ENCODE results near the gene REPS2.

The REPS2 gene

DNA sequence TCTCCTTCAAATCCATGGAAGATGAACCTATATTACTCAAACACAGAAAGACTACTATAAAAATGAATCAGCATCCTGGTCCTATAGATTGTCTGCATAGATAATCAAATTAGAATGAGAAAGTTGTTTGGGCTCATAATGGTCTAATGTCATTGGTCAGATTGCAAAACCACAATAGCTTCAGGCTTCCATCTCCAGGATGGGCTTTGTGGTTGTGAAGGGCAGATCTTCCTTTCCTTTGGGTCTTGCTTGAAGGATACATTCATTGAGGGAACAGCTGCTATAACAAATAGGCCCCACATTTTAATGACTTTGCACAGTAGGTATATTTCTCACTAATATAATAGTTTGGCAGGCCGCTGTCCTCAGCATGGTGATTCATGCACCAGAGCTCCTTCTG, 94.3 kb downstream of the REPS2 start:
- no peaks in the 10 kb centered on the region for H3K9me3 ChIP-seq (ENCODE audit: insufficient read depth, low read depth, low read length)
- no peak overlapping the region for H4K12ac ChIP-seq (ENCODE audit: low read depth, low read length)
- H3K79me1 ChIP-seq (ENCODE audit: low read length) = no peaks in the 10 kb centered on the region
- no peak overlapping the region for H3K14ac ChIP-seq (ENCODE audit: low read length)
- H3K23ac ChIP-seq (ENCODE audit: low read length) = no peak overlapping the region
- peak in 1 of 2 donors; percentile 13 for DNase-seq
- H3K18ac ChIP-seq (ENCODE audit: low read length) = no peak overlapping the region
- no peak overlapping the region for H2AK5ac ChIP-seq (ENCODE audit: low read length)
- no peaks in the 10 kb centered on the region for H3K4me1 ChIP-seq (ENCODE audit: control insufficient read depth in 1 of 2, insufficient read depth in 2 of 2, low read length in 2 of 2)
- H4K8ac ChIP-seq (ENCODE audit: low read depth, low read length) = no peak overlapping the region
- no peak overlapping the region for H4K91ac ChIP-seq (ENCODE audit: low read depth, low read length)
- no peaks in the 10 kb centered on the region for H3K36me3 ChIP-seq (ENCODE audit: control insufficient read depth in 1 of 2, insufficient read depth in 2 of 2, low read length in 2 of 2)
- no peak overlapping the region for H2BK5ac ChIP-seq (ENCODE audit: low read depth, low read length, poor library complexity)
- H3K79me2 ChIP-seq (ENCODE audit: control insufficient read depth, insufficient read depth, low read length, poor library complexity) = no peaks in the 10 kb centered on the region
- H2BK12ac ChIP-seq (ENCODE audit: low read length) = no peak overlapping the region
- H3K4me3 ChIP-seq (ENCODE audit: low read depth, low read length) = no peak overlapping the region
- H2AFZ ChIP-seq (ENCODE audit: insufficient read depth, low read length, poor library complexity) = no peak overlapping the region
- H3K27me3 ChIP-seq (ENCODE audit: insufficient read depth, low read length) = no peaks in the 10 kb centered on the region
- no CpG with 5 or more reads among the region's 1 CpG for WGBS (ENCODE audit: extremely low coverage, insufficient coverage, insufficient read length)
- H3K9ac ChIP-seq (ENCODE audit: low read length) = no peak overlapping the region
- H3K4me2 ChIP-seq (ENCODE audit: low read length) = no peak overlapping the region
- no peak overlapping the region for H3K27ac ChIP-seq (ENCODE audit: low read depth, low read length)
- no peak overlapping the region for H3K4ac ChIP-seq (ENCODE audit: low read depth, low read length)
- H2BK120ac ChIP-seq (ENCODE audit: insufficient read depth, low read length, poor library complexity) = no peak overlapping the region

DNA sequence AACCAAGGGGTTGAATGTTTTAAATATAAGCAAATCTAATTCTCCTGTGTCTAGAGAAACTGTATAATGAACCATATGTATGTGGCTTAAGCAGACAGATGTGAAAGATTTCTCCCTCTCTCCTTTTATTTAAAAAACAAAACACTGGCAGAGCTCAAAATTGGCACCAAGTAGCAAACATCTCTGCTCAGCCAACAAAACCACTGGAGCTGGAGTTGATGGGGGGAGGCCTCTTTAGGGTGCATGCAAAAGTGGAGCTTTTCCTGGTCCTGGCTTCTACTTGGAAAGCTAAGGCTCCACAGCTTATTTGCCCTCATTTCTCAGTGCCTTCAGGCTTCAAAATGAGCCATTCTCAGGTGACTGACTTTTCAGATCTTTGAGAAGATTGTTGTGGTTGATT, 95.6 kb downstream of the REPS2 start:
- H3K79me1 ChIP-seq (ENCODE audit: low read length) = no peaks in the 10 kb centered on the region
- H3K27me3 ChIP-seq (ENCODE audit: insufficient read depth, low read length) = no peaks in the 10 kb centered on the region
- DNase-seq = peak in 1 of 2 donors; percentile 10
- no peak overlapping the region for H2BK120ac ChIP-seq (ENCODE audit: insufficient read depth, low read length, poor library complexity)
- no peak overlapping the region for H3K14ac ChIP-seq (ENCODE audit: low read length)
- H3K4me2 ChIP-seq (ENCODE audit: low read length) = no peak overlapping the region
- H3K27ac ChIP-seq (ENCODE audit: low read depth, low read length) = no peak overlapping the region
- H2AFZ ChIP-seq (ENCODE audit: insufficient read depth, low read length, poor library complexity) = no peak overlapping the region
- H4K91ac ChIP-seq (ENCODE audit: low read depth, low read length) = no peak overlapping the region
- H3K23ac ChIP-seq (ENCODE audit: low read length) = no peak overlapping the region
- H3K9me3 ChIP-seq (ENCODE audit: insufficient read depth, low read depth, low read length) = no peaks in the 10 kb centered on the region
- H4K8ac ChIP-seq (ENCODE audit: low read depth, low read length) = no peak overlapping the region
- no peaks in the 10 kb centered on the region for H3K79me2 ChIP-seq (ENCODE audit: control insufficient read depth, insufficient read depth, low read length, poor library complexity)
- no peak overlapping the region for H2BK12ac ChIP-seq (ENCODE audit: low read length)
- no peak overlapping the region for H2BK5ac ChIP-seq (ENCODE audit: low read depth, low read length, poor library complexity)
- H4K12ac ChIP-seq (ENCODE audit: low read depth, low read length) = no peak overlapping the region
- no peak overlapping the region for H2AK5ac ChIP-seq (ENCODE audit: low read length)
- H3K4ac ChIP-seq (ENCODE audit: low read depth, low read length) = no peak overlapping the region
- no peak overlapping the region for H3K9ac ChIP-seq (ENCODE audit: low read length)
- no peaks in the 10 kb centered on the region for H3K4me1 ChIP-seq (ENCODE audit: control insufficient read depth in 1 of 2, insufficient read depth in 2 of 2, low read length in 2 of 2)
- no peak overlapping the region for H3K18ac ChIP-seq (ENCODE audit: low read length)
- no peaks in the 10 kb centered on the region for H3K36me3 ChIP-seq (ENCODE audit: control insufficient read depth in 1 of 2, insufficient read depth in 2 of 2, low read length in 2 of 2)
- H3K4me3 ChIP-seq (ENCODE audit: low read depth, low read length) = no peak overlapping the region

GRCh38 chrX:17046478-17047097, 100.1 kb downstream of the REPS2 start:
- peak; percentile 54 to 81 for DNase-seq
- no peaks in the 10 kb centered on the region for H3K79me2 ChIP-seq (ENCODE audit: control insufficient read depth, insufficient read depth, low read length, poor library complexity)
- no peak overlapping the region for H3K4me3 ChIP-seq (ENCODE audit: low read depth, low read length)
- no peak overlapping the region for H4K12ac ChIP-seq (ENCODE audit: low read depth, low read length)
- no peaks in the 10 kb centered on the region for H3K9me3 ChIP-seq (ENCODE audit: insufficient read depth, low read depth, low read length)
- no peak overlapping the region for H4K8ac ChIP-seq (ENCODE audit: low read depth, low read length)
- no peak overlapping the region for H4K91ac ChIP-seq (ENCODE audit: low read depth, low read length)
- no peak overlapping the region for H3K23ac ChIP-seq (ENCODE audit: low read length)
- no CpG with 5 or more reads among the region's 5 CpGs for WGBS (ENCODE audit: extremely low coverage, insufficient coverage, insufficient read length)
- H3K9ac ChIP-seq (ENCODE audit: low read length) = no peak overlapping the region
- H2BK120ac ChIP-seq (ENCODE audit: insufficient read depth, low read length, poor library complexity) = no peak overlapping the region
- no peak overlapping the region for H3K27ac ChIP-seq (ENCODE audit: low read depth, low read length)
- H3K4me2 ChIP-seq (ENCODE audit: low read length) = no peak overlapping the region
- no peak overlapping the region for H2AFZ ChIP-seq (ENCODE audit: insufficient read depth, low read length, poor library complexity)
- no peaks in the 10 kb centered on the region for H3K27me3 ChIP-seq (ENCODE audit: insufficient read depth, low read length)
- no peak overlapping the region for H2BK5ac ChIP-seq (ENCODE audit: low read depth, low read length, poor library complexity)
- no peak overlapping the region for H3K4ac ChIP-seq (ENCODE audit: low read depth, low read length)
- H3K18ac ChIP-seq (ENCODE audit: low read length) = no peak overlapping the region
- no peak overlapping the region for H3K14ac ChIP-seq (ENCODE audit: low read length)
- no peak overlapping the region for H2AK5ac ChIP-seq (ENCODE audit: low read length)
- H3K36me3 ChIP-seq (ENCODE audit: control insufficient read depth in 1 of 2, insufficient read depth in 2 of 2, low read length in 2 of 2) = no peaks in the 10 kb centered on the region
- H3K4me1 ChIP-seq (ENCODE audit: control insufficient read depth in 1 of 2, insufficient read depth in 2 of 2, low read length in 2 of 2) = no peaks in the 10 kb centered on the region
- H2BK12ac ChIP-seq (ENCODE audit: low read length) = no peak overlapping the region
- no peaks in the 10 kb centered on the region for H3K79me1 ChIP-seq (ENCODE audit: low read length)

- Histone ChIP-seq H3K27me3 (ENCODE audit: insufficient read depth, low read length) (no peaks in the 10 kb centered on the region), H4K12ac (ENCODE audit: low read depth, low read length) (no peak overlapping the region), H3K18ac (ENCODE audit: low read length) (no peak overlapping the region), H2BK5ac (ENCODE audit: low read depth, low read length, poor library complexity) (no peak overlapping the region), H4K91ac (ENCODE audit: low read depth, low read length) (no peak overlapping the region), H2AFZ (ENCODE audit: insufficient read depth, low read length, poor library complexity) (no peak overlapping the region), H2BK12ac (ENCODE audit: low read length) (no peak overlapping the region), H3K4ac (ENCODE audit: low read depth, low read length) (no peak overlapping the region), H3K4me1 (ENCODE audit: control insufficient read depth in 1 of 2, insufficient read depth in 2 of 2, low read length in 2 of 2) (no peaks in the 10 kb centered on the region), H3K79me2 (ENCODE audit: control insufficient read depth, insufficient read depth, low read length, poor library complexity) (no peaks in the 10 kb centered on the region), H4K8ac (ENCODE audit: low read depth, low read length) (no peak overlapping the region), H2BK120ac (ENCODE audit: insufficient read depth, low read length, poor library complexity) (no peak overlapping the region), H3K14ac (ENCODE audit: low read length) (no peak overlapping the region), H3K36me3 (ENCODE audit: control insufficient read depth in 1 of 2, insufficient read depth in 2 of 2, low read length in 2 of 2) (no peaks in the 10 kb centered on the region), H3K23ac (ENCODE audit: low read length) (no peak overlapping the region), H2AK5ac (ENCODE audit: low read length) (no peak overlapping the region), H3K4me2 (ENCODE audit: low read length) (no peak overlapping the region), H3K9ac (ENCODE audit: low read length) (no peak overlapping the region), H3K9me3 (ENCODE audit: insufficient read depth, low read depth, low read length) (no peaks in the 10 kb centered on the region), H3K4me3 (ENCODE audit: low read depth, low read length) (no peak overlapping the region), H3K27ac (ENCODE audit: low read depth, low read length) (no peak overlapping the region), H3K79me1 (ENCODE audit: low read length) (no peaks in the 10 kb centered on the region)
- no peak for DNase-seq
- no CpG with 5 or more reads among the region's 7 CpGs for WGBS (ENCODE audit: extremely low coverage, insufficient coverage, insufficient read length)
These were observed 100.8 kb downstream of the REPS2 start for GRCh38 chrX:17047224-17047623.

All from trophoblast cell (in vitro differentiated cells and primary cell).